ENCODE measurements around the gene RASGRF2.

The RASGRF2 gene

DNA sequence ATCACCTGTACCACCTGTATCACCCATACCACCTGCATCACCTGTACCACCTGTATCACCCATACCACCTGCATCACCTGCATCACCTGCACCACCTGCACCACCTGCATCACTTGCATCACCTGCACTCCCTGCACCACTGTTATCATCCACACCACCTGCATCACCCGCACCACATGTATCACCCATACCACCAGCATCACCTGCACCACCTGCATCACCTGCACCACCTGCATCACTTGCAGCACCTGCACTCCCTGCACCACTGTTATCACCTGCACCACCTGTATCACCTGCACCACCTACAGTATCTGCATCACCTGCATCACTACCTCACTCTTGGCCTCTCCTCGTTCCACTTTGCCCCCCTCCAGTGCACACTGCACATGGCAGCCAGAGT is 209.8 kb downstream of the RASGRF2 start:
- no peak for DNase-seq (ENCODE audit: low read depth in 2 of 2)

DNA sequence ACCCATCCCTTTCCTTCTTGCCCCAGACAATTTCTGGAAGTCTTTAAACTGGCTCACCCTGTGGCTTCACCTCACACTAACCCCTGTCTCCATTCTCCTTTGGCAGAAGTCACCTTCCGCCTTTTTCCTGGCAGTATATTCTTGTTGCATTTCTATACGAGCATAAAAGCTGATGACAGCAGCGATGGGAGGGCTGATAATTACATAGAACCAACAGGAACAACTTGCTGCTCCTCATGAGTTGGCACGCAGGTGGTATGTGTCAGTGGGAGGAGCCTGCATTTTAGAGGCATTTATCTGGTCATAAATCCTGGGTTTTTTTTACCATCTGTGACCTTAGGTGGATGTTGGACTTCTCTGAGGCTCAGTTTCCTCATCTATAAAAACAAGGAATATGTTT is 211.6 kb downstream of the RASGRF2 start:
- DNase-seq (ENCODE audit: low read depth in 2 of 2), result no peak

DNA sequence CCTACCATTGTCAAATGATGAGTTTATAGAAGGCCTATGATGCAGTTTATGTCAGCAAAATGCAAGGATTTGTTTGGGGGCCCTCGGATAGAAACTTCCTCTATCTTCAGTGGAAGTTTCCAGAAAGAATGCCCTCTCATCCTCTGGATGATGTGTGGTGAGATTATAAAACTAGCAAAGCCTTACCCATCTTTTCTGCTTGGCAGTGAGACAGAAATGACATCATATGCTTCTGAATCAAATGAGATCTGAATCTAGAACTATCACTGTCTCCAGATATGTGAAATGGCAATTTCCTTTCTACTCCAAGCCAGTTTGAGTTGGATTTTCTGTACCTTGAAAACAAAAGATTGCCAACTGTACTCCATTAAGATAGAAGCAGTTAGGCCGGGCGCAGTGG is 212.5 kb downstream of the RASGRF2 start:
- DNase-seq (ENCODE audit: low read depth in 2 of 2), result no peak

DNA sequence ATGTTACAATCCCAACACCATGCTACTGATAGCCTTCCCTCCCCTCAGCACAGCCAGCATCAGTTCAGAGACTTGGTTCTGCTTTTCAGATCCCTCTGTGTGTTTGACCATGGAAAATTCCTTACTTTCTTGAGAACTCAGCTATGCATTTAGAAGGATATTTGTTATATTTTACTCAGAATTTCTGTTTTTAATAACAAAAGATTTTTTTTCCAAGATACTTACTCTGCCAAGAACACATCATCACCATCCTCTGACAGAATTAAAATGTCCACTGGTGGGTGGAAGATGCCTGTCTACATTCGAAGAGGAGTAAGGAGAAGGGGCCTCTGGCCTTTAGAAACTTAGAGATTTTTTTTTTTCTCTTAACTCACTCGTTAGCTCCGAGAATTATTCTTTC is 216.9 kb downstream of the RASGRF2 start:
- DNase-seq (ENCODE audit: low read depth in 2 of 2), result no peak

DNA sequence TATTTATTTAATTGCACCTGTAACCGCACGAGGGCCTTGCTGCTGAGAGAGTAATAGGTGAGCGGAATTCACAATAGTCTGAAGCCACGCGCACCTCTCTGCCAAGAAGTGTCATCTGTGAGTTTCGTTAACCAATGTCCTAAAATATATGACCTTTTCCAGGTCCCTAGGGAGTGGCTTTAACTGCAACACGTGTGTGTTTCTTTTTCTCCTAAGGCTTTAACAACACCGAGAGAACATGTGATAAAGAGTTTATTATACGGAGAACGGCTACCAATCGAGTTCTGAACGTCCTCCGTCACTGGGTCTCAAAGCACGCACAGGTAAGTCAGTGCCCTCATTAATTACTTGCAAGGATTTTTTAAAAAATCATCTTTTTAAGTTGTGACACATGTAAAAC is 219.8 kb downstream of the RASGRF2 start:
- DNase-seq (ENCODE audit: low read depth in 2 of 2), result no peak

DNA sequence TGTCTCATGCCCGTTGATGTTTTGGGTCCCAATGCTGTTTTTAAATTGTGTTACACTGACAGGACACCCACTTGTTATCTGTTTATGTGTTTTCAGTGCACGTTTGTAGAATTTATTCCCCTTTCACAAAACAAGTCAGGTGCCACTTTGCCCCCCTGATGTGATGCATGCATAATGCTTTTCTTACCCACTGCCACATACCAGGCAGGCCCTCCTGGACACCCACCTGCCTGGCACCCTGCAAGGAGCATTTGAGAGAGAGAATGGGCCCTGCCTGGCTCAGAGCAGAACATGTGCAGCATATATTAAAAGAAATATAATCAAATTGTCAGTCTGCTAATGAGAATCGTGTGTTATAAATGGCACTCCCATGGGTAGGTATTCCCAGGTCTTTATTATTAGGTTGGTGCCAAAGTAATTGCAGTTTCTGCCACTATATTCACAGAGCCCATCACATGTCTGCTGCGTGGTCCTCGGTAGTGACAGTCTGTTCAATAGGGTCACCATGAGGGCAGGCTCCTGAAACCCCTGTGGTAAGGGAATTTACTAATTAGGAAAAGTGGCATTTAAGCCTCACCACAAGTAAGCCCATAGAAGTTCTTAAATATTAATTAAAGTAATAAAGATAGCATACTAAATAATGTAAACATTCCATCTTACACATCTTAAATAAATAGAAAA is 220.8 kb downstream of the RASGRF2 start:
- DNase-seq (ENCODE audit: low read depth in 2 of 2), result no peak

DNA sequence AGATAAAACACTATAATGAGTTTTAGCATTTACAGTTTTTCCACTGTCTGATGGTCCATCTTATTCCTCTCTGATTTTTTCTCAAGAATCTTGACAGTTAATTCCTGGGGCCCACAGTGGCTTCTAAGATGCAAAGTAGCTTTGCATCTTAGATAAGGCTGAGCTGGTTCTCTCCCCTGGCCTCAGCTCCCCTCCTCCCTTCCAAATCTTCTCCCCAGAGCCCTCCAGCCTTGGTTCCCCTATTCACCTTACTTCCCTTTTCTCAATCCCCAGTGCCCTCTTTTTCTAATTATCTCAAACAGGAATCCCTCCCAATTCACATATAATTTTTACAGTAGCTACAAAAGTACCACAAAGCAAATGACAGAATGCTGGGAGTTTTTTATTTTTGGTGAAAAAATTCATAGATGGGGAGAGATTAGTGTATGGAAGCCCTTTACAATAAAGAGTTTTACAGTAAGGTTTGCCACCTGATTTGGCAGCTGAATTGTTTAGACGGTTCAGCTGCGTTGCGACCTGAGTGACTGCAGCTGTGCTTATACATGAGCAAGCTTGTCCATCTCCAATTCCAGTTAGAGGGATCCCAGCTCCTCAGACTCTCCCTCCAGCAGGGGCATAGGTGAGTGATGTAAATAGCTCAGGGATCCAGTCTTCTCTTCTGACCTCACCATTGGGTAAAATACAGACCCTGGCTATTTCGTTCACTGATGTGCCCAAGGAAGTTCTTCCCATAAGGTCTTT is 221.6 kb downstream of the RASGRF2 start:
- no peak for DNase-seq (ENCODE audit: low read depth in 2 of 2)

DNA sequence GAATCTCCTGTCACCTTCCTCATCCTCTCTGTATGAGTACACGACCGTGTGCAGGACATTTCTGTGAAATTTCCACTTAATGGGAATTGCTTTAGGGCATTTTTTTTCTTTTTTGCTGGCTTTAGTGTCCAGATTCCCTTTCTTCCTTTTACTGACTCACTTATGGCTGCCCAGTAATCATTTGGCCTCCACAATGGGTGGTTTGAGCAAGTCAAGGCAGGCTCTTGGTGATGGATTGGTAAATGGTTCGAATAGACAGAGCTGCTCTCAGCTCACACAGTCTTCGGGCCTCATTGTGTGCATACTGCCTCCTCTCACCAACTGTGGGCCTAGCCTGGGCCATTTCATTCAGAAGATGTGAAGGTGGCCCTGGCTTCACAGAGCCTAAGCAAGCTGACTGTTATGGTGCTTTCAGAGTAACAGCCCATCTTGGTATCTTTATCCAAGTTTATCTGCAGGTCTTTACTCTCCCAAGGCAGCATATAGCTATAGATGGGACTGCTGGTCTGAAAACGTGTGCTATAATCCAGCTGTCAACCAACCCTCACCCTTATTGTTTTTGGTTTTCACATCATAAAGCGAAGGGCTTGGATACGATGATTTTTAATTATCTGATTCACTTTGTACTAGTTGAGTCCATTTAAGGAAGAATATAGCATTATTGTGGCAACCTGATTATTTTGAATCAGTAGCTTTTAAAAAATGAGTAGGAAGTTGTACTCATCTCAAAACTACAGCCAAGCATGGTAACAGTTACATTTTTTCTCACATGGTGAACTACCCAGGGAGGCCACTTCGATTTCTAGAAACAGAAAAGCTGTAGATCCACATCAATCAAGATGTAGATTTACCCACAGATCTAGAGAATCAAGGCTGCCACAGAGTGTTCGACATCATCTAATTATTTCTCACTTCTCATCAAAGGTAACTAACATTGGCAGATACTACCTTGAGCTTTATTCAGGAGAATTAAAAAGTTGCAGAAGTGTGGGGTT is 222.5 kb downstream of the RASGRF2 start:
- no peak for DNase-seq (ENCODE audit: low read depth in 2 of 2)

DNA sequence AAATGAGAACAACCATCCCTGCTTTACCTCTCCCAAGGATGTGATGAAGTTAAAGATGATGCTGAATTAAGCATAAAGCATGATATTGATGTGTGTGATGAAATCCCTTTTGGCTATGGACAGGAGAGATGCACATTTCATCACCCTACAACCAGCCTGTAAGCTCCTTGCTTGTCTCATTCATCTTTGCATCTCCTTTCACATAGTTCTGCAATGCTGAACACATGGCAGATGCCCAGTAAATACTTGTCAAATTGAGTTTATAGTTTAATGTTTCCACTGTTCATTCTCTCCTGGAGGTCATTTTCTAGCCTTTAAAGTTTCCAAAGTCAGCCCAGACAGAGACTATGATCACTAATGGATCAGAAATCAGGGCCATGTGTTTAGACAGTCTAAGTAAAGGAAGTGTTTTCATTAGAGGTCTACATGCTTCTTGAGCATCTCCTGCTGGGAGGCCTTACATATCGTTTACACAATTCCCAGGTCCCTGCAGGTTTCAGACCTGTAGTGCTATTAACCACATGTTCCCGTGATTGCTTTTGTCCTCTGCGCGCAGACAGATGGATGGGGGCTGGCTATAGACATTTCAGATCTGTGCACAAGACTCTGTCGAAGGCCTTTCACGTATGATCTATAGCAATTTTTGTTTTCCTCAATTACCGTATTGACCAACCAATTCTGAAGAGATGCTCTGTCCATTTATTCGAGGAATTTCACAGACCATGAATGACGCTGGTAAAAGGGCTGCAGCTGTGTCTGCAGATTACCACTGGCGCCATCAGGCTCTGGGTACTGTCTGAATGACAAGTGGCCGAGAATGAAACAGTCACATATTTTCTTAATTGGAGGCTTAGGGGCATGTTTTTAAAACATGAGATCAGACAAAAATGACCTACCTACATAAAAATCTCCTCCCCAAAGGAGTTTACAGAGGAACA is 223.9 kb downstream of the RASGRF2 start:
- DNase-seq (ENCODE audit: low read depth in 2 of 2), result no peak

DNA sequence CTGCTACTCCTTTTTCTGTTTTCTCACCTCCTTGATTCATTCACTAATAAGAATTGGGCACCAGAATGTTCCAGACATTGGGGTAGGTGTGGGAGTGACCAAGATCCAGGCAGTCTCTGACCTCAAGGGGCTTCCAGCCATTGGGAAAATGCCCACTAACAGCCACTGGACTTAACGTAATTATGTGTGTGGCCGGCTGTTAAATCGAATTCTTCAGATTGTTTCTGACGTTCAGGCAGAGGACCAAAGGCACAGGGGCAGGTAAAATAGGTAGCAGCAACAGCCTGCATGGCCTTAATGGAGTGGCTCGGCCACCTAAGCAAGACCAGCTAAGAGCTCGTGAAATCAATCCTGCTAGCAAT is 224.6 kb downstream of the RASGRF2 start:
- DNase-seq (ENCODE audit: low read depth in 2 of 2), result no peak

DNA sequence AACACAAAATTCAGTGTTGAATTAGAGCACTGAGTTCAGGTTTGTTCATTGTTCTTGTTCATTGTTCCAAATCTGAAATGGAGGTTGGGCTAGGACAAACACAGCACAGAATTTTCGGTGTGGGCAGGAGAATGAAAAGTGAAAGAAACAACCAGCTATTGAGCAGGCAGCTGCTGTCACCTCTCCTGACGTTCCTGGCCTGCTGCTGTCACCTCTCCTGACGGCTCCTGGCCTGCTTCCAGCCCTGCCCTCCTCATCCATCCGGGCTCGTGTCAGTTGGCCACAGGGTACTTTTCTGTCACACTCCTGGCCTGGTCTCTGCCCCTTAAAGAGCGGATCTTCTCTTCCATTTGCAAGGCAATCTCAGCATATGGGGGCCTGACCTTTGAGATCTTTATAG is 227.7 kb downstream of the RASGRF2 start:
- no peak for DNase-seq (ENCODE audit: low read depth in 2 of 2)

DNA sequence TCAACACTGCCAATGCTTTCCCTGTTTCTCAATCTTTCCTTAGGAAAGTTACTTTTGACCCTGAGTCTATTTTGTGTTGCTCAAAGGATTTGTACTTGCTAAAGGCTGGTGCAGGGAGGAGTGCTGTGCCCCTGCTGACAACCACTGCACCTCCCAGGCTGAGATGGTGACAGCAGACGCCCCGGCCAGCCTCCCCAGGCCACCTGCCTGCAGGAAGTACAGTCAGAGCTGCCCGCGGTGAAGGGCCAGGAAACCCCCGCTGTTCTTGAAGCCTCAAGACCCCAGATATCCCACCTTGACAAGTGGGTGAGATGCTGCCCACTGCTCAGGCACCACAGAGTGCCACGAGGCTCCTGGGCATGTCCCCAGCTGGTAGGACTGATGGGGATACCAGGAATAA is 228.8 kb downstream of the RASGRF2 start:
- no peak for DNase-seq (ENCODE audit: low read depth in 2 of 2)

DNA sequence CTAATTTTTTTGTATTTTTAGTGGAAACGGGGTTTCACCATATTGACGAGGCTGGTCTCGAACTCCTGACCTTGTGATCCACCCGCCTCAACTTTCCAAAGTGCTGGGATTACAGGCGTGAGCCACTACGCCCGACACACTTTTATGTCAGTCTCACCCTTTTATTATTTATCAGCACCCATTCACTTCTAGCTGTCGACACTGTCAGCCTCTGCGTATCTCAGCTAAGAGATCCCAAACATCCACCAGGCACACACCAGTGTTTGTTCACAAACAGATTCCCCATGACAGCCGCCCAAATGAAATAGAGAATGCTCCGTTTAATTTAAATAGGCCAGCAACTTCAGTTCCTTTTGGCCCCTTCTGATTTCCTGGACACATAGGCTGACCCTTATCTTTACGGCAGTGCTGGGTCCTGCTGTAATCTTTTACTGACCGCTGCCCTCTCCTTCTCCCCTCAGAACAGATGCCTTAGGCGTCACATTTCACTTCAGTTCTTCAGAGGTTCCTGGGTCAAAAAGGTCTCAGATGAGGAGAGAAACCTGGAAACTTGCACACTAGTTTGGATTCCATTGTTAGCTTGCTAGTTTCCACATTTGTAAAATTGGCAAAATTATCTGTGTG is 229.8 kb downstream of the RASGRF2 start:
- no peak for DNase-seq (ENCODE audit: low read depth in 2 of 2)

DNA sequence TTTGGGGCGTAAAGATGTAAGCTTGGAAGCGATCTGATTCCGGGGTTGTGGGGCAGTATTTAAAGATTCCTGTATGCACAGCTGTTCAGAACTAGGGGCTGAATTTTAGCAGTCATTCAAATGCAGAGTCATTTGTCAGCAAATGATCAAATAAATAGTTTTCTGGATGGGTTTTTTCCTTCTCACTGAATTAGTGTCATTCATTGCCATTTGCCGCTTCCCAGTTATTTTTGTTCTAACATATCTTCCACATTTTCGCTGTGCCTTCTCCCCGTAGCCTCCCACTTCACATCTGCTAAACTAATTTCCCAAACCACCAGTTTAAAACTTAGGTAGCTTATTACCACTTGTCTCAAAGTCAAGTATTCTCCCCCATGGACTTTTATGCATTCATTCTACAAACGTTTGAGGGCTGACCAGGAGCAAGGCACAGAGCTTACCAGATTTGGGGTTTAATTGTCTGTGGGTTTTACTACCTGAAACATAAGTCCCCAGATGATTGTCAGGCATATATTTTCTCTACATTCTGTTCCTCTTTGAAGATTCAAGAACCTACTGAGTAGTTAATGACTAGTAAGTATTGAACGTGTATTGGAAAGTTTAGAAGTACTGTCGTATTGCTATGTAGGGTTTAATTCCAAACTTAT is 231.7 kb downstream of the RASGRF2 start:
- DNase-seq (ENCODE audit: low read depth in 2 of 2), result no peak

DNA sequence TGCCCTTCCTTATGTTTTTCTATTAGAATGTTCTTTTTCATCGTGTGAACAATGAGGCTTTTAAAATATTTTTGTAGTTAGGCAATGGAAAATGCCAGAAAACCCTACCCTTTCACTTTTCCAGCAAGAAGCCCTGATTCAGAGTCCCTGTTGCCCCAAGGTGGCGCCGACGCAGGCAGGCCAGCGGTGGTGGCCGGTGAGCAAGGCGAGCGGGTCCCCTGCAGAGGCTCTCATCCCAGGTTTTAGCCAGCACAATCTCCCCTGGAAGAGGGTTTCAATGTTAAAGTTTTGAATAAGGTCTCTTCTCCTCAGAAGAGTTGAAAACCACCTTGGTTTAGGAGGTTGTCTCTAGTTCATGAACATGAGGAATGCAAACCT is 232.2 kb downstream of the RASGRF2 start:
- no peak for DNase-seq (ENCODE audit: low read depth in 2 of 2)

DNA sequence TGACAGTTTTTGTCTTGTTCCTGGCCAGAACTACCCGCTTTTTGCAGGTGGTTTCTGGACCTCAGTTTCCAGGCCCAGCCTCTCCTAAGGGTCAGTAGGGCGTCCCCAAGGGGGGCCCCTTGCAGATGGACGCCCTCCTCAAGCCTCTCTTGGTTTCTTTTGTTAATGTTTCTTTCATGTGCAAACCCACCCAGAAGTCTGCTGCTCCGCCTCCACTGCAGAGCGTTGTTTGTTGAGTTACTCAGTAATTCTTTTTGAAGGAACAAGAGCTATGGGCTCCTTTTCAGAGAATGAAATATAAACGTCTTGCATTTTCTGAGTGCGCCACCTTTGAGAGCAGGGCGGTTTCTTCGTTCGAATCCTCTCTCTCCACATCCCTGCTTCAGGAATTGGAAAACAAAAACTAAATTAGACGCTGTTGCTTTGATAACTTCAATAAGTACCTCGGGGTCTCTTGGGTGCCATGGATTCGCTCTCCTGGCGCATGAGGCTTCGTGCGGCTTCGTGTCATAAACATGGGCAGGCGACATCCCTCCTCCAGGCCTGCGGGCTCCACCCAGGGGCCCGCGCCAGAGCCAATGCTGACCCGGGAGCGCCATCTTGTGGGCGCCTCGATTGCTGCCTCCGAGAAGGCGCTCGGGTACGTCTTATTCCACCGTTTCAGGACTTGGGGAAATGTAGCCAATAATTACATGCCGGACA is 234.6 kb downstream of the RASGRF2 start:
- DNase-seq (ENCODE audit: low read depth in 2 of 2), result peak; percentile 32 to 36

DNA sequence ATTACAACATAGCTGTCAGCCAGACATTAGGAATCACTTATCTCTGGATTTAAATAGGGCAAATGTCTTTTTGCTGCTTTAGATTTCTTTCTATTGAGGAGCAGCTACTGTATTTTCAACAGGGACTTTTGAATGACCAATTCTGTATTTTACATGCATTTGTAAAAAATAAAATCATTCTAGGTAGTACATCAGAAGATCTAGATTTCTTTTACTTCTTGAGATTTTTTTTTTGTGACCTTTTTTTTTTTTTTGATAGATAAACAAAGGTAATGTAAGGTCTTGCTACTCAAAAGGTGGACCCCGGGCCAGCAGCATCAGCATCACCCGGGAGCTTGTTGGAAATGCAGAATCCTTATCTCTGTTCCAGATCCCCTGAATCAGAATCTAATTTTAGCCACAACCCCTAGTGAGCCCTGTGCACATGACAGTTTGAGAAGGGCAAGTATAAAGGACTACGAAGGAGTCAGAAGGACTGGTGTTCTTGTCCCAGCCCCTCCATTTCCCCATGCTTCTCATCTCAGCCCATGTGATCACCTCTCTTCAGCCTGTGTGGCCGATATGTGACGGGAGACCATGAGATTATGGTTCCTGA is 235.3 kb downstream of the RASGRF2 start:
- DNase-seq (ENCODE audit: low read depth in 2 of 2), result no peak

DNA sequence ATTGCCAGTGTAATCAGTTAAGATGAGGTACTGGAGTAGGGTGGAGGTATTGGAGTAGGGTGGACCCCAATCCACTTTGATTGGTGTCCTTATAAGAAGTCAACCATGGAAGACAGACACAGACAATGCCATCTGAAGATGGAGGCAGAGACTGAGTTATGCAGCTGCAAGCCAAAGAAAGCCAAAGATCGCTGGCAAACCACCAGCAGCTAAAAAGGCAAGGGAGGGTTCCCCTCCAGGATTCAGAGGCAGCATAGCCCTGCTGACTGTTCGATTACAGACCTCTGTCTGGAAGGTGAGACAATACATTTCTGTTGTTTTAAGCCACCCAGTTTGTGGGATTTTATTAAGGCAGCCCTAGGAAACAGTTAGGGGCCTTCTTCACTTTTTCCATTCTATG is 242.5 kb downstream of the RASGRF2 start:
- DNase-seq (ENCODE audit: low read depth in 2 of 2), result no peak

DNA sequence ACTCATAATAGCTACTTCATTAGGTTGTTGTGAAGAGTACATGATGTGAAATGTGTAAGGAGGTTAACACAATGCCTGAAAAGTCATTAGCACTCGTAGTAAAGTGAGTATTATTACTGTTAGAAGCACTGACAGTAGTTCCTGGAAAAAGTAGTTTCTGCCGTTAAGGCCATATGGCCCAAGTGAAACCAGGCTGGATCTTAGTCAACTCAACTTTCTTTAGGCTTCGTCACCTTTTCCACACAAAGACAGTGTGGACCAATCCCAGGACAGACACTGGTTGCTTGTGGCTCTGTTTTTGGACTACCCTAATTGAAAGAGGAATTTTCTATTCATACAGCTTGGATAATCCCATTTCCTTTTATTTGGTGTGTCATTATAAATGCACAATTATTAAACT is 243.6 kb downstream of the RASGRF2 start:
- DNase-seq (ENCODE audit: low read depth in 2 of 2), result no peak

All from fibroblast of skin of left biceps (primary cell).